Suprapubic skin (tissue), 4 donors: ENCODE measurements around the gene ARPC4. TPM values are rescaled to one million over a fixed set of nuclear protein-coding genes. Genes with fewer than 3 reads are reported as not detected.

Experiments
- DNase-seq, 2 donors: peaks; one replicate each; pipeline ENCODE4 v3.0.0-alpha.2; 2019; ENCODE audit warnings: low spot score in 2 of 2
- H3K27ac ChIP-seq: fragments of 200-600 bp; sonication (generic); one replicate; pipeline ENCODE4 v1.5.1; 2019
- H3K27me3 ChIP-seq: fragments of 200-600 bp; sonication (generic); one replicate; pipeline ENCODE4 v1.5.1; 2019
- H3K36me3 ChIP-seq: fragments of 200-600 bp; sonication (generic); one replicate; pipeline ENCODE4 v1.5.1; 2019
- H3K4me1 ChIP-seq: fragments of 200-600 bp; sonication (generic); one replicate; pipeline ENCODE4 v1.5.1; 2019
- H3K4me3 ChIP-seq: fragments of 200-600 bp; sonication (generic); one replicate; pipeline ENCODE4 v1.5.1; 2019; ENCODE audit warnings: mild to moderate bottlenecking
- H3K9me3 ChIP-seq: fragments of 200-600 bp; sonication (generic); one replicate; pipeline ENCODE4 v1.5.1; 2019
- EP300 ChIP-seq: sonication (generic); formaldehyde crosslinking; IDR thresholded peaks from one replicate; pipeline ENCODE4 v1.6.1; 2017; ENCODE audit warnings: antibody characterized with exemption
- POLR2A ChIP-seq, 2 donors: fragments of 450-650 bp; IDR thresholded peaks; one replicate each; pipeline ENCODE4 v1.6.1; 2017; ENCODE audit warnings: antibody characterized with exemption in 2 of 2, mild to moderate bottlenecking in 2 of 2, moderate library complexity in 2 of 2
- POLR2AphosphoS5 ChIP-seq, 3 donors: sonication (generic); formaldehyde crosslinking; IDR thresholded peaks; one replicate each; pipeline ENCODE4 v1.6.1; 2017; ENCODE audit warnings: antibody characterized with exemption in 3 of 3
- WGBS: methylation state at CpG from one replicate; pipeline ENCODE4 v1.1.5; 2018; 5-methylcytosine and 5-hydroxymethylcytosine counted together
- total RNA-seq, 4 donors: library from RNA; depleted of rRNA; stranded (reverse); fragments of >200 nt; gene quantifications; one replicate each; pipeline ENCODE4 v1.1.0, GENCODE V29; 2016
- TF ChIP-seq, protein P1 (sequence below), 2 donors: fragments of 200-600 bp in 1 of 2; fragments of 450-650 bp in 1 of 2; sonication (generic) in 1 of 2; IDR thresholded peaks; one replicate each; pipeline ENCODE4 v1.5.1; 2016 to 2019; ENCODE audit warnings: antibody characterized with exemption in 2 of 2, mild to moderate bottlenecking in 1 of 2, moderate library complexity in 1 of 2

Gene ARPC4
- total RNA-seq, 4 donors from 2014 or later = 107 to 132 (median 124) TPM

DNA sequence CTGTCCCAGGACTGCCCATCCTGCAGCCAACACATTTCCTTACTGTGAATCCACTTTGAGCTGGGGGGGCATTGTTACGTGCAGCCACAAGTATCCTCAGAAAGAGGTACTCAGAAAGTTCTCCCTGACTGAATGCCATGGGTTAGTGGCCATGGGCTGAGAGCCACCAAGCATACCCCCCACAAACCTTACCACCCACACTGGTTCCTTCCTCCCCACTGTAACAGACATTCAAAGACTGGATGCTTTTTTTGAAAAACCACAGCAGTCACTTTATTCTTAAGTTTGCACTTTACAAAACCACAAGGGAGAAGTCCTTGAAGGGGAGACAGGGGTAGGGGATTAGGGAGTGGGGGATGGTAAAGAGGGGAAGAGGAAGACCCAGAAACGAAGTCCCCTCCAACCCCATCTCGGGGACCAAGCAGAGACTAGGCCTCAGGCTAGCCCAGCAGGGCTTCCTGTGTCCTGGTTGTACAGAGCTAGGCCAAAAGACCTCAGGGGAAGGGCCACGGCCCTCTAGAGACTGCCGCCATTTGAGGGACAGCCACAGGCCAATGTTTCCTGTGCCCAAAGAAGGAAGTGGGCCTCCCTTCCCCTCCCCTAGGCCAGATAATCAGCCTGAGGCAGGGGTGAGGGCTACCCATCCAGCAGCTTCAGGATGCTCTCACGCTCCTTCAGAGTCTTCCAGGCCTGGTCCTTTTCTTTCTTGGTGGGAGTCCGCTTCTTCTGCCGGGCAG, 13.0 kb upstream of the ARPC4 start:
- H3K4me3 ChIP-seq = no peak overlapping the region
- peaks cover 11% of the 10 kb centered on the region for H3K4me1 ChIP-seq
- H3K9me3 ChIP-seq = no peaks in the 10 kb centered on the region
- TF ChIP-seq POLR2AphosphoS5 (IDR thresholded peaks at IDR 0.05) (no peak), POLR2A (IDR thresholded peaks at IDR 0.05) (no peak)
- TF ChIP-seq, protein P1, sequence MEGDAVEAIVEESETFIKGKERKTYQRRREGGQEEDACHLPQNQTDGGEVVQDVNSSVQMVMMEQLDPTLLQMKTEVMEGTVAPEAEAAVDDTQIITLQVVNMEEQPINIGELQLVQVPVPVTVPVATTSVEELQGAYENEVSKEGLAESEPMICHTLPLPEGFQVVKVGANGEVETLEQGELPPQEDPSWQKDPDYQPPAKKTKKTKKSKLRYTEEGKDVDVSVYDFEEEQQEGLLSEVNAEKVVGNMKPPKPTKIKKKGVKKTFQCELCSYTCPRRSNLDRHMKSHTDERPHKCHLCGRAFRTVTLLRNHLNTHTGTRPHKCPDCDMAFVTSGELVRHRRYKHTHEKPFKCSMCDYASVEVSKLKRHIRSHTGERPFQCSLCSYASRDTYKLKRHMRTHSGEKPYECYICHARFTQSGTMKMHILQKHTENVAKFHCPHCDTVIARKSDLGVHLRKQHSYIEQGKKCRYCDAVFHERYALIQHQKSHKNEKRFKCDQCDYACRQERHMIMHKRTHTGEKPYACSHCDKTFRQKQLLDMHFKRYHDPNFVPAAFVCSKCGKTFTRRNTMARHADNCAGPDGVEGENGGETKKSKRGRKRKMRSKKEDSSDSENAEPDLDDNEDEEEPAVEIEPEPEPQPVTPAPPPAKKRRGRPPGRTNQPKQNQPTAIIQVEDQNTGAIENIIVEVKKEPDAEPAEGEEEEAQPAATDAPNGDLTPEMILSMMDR (IDR thresholded peaks at IDR 0.05) = no peak
- WGBS = 69% methylated on average over 8 of the region's 8 CpGs
- H3K27me3 ChIP-seq = no peaks in the 10 kb centered on the region
- H3K36me3 ChIP-seq = peaks cover 40% of the 10 kb centered on the region
- DNase-seq = no peak
- no peak overlapping the region for H3K27ac ChIP-seq

DNA sequence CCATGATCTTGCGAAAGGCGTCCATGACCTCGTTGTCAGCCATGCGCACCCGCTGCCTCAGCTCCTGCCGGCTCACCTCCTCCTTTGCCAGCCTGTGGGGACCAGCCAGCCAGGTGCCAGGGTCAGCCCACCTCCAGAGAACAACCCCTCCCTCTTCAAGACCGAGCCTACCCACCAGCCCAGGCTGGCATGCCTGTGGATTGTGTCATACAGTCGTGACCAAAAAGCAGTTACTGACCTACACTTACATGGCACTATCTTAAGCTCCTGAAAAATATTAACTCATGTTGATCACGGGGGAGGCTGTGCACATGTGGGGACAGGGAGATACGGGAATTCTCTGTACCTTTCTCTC, 12.4 kb upstream of the ARPC4 start:
- 71% methylated on average over 10 of the region's 10 CpGs for WGBS
- Histone ChIP-seq H3K36me3 (peaks cover 45% of the 10 kb centered on the region), H3K9me3 (no peaks in the 10 kb centered on the region), H3K27ac (no peak overlapping the region), H3K4me1 (peaks cover 11% of the 10 kb centered on the region), H3K4me3 (no peak overlapping the region), H3K27me3 (no peaks in the 10 kb centered on the region)
- no peak for DNase-seq
- TF ChIP-seq, protein P1 (IDR thresholded peaks at IDR 0.05) = no peak
- TF ChIP-seq EP300 (no peak), POLR2A (IDR thresholded peaks at IDR 0.05) (no peak), POLR2AphosphoS5 (IDR thresholded peaks at IDR 0.05) (no peak)

DNA sequence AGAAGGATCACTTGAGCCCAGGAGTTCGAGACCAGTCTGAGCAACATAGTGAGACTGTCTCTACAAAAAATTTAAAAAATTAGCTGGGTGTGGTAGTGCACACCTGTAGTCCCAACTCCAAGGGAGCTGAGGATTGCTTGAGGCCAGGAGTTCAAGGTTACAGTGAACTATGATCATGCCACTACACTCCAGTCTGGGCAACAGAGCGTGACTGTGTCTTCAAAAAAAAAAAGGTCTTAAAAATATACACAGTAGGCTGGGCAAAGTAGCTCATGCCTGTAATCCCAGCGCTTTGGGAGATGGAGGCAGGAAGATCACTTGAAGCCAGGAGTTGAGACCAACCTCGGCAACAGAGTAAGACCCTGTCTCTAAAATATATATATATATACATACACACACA, 12.0 kb upstream of the ARPC4 start:
- no peak overlapping the region for H3K27ac ChIP-seq
- peaks cover 48% of the 10 kb centered on the region for H3K36me3 ChIP-seq
- H3K27me3 ChIP-seq = no peaks in the 10 kb centered on the region

DNA sequence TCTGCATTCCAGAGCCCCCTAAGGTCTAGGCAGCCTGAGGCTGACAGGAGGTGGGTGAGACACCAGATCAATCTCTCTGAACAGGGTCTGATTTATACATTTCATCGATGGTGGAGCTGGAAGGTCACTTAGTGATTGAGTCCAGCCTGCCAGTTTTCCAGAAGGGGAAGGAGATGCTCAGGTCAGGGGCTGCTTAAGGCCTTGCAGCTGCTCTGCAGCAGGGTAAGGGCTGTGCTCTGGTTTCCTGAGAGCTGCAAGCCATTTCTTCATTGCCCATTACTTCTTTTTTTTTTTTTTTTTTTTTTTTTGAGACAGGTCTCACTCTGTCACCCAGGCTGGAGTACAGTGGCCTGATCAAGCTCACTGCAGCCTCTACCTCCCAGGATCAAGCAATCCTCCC, 11.3 kb upstream of the ARPC4 start:
- H3K36me3 ChIP-seq = peaks cover 54% of the 10 kb centered on the region
- TF ChIP-seq POLR2A (IDR thresholded peaks at IDR 0.05) = no peak
- TF ChIP-seq POLR2AphosphoS5 (IDR thresholded peaks at IDR 0.05) = no peak
- TF ChIP-seq, protein P1 (IDR thresholded peaks at IDR 0.05) = no peak
- TF ChIP-seq EP300 = no peak
- H3K27ac ChIP-seq = no peak overlapping the region
- no peak overlapping the region for H3K4me3 ChIP-seq
- WGBS = 47% methylated on average over 1 of the region's 1 CpG
- H3K9me3 ChIP-seq = no peaks in the 10 kb centered on the region
- DNase-seq = no peak
- H3K4me1 ChIP-seq = peaks cover 11% of the 10 kb centered on the region
- H3K27me3 ChIP-seq = no peaks in the 10 kb centered on the region

More for the DNA sequence above, 12.0 kb upstream of the ARPC4 start:
- Histone ChIP-seq H3K9me3 (no peaks in the 10 kb centered on the region), H3K4me1 (peaks cover 11% of the 10 kb centered on the region), H3K4me3 (no peak overlapping the region)
- no peak for DNase-seq
- 92% methylated on average over 4 of the region's 4 CpGs for WGBS
- TF ChIP-seq, protein P1 (IDR thresholded peaks at IDR 0.05) = no peak
- TF ChIP-seq POLR2AphosphoS5 (IDR thresholded peaks at IDR 0.05) = no peak

DNA sequence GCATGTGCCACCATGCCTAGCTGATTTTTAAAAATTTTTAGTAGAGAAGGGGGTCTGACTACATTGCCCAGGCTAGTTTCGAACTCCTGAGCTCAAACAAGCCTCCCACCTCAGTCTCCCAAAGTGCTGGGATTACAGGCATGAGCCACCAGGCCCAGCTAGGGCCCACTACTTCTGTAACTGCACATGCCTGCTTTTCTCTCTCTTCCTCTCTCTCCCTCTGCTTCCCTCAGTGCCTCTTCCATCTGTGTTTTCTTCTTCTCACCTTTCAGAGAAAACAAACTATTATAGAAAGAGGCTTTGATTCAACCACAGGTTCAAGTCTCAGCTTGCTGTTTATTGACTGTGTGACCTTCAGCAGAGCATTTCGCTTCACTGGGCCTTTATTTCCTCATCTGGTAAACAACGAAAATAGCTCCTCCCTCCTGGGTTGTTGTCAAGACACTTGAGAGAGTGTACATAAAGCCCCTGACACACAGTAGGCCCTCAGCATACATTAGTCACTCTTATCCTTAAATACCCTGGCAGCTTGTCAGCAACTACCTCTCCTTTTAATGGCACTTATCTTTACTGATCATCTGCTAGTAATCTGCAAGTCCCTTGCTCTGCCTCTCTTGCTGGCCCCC, 10.8 kb upstream of the ARPC4 start:
- Histone ChIP-seq H3K27ac (no peak overlapping the region), H3K4me1 (peaks cover 11% of the 10 kb centered on the region), H3K27me3 (no peaks in the 10 kb centered on the region), H3K9me3 (no peaks in the 10 kb centered on the region), H3K4me3 (no peak overlapping the region), H3K36me3 (peaks cover 59% of the 10 kb centered on the region)
- TF ChIP-seq POLR2AphosphoS5 (IDR thresholded peaks at IDR 0.05) = no peak
- TF ChIP-seq, protein P1 (IDR thresholded peaks at IDR 0.05) = no peak
- TF ChIP-seq EP300 = no peak
- no peak for TF ChIP-seq POLR2A (IDR thresholded peaks at IDR 0.05)
- 65% methylated on average over 3 of the region's 3 CpGs for WGBS
- no peak for DNase-seq
